CD14-positive monocyte (primary cell): ENCODE measurements around the gene AP2A1. TPM values are rescaled to one million over a fixed set of nuclear protein-coding genes. Genes with fewer than 3 reads are reported as not detected.

ENCODE experiments used
- DNase-seq, 3 donors: peaks; one replicate each; pipeline ENCODE4 v3.0.0-alpha.2; 2011 to 2022
- H2AFZ ChIP-seq: 2 replicates; pipeline ENCODE4 v1.6.0; 2012; ENCODE audit warnings: mild to moderate bottlenecking, low read depth, low read length, inconsistent platforms; ENCODE audit not compliant: insufficient read depth, poor library complexity, severe bottlenecking
- H3K27ac ChIP-seq, 2 donors: 1 replicate in 1 of 2; 2 replicates in 1 of 2; pipeline ENCODE4 v1.5.1; 2012 to 2013; ENCODE audit warnings: low read length in 2 of 2, control low read depth in 1 of 2, inconsistent platforms in 1 of 2, low read depth in 1 of 2, mild to moderate bottlenecking in 1 of 2
- H3K27me3 ChIP-seq, 2 donors: one replicate each; pipeline versions ENCODE4 v1.6.0 to v1.6.1; 2011 to 2013; ENCODE audit warnings: low read length in 2 of 2; ENCODE audit not compliant: control insufficient read depth in 2 of 2, insufficient read depth in 2 of 2
- H3K36me3 ChIP-seq, 2 donors: replicated peaks in 1 of 2; 1 replicate in 1 of 2; 2 replicates in 1 of 2; pipeline versions ENCODE4 v1.5.1 to v1.6.1; 2012 to 2013; ENCODE audit warnings: low read length in 2 of 2, control low read depth in 1 of 2, inconsistent platforms in 1 of 2, mild to moderate bottlenecking in 1 of 2; ENCODE audit not compliant: insufficient read depth in 2 of 2, control insufficient read depth in 1 of 2
- H3K4me1 ChIP-seq, 2 donors: 1 replicate in 1 of 2; 2 replicates in 1 of 2; pipeline versions ENCODE4 v1.5.1 to v1.6.1; 2012 to 2013; ENCODE audit warnings: low read length in 2 of 2, control low read depth in 1 of 2, inconsistent platforms in 1 of 2, mild to moderate bottlenecking in 1 of 2, moderate library complexity in 1 of 2; ENCODE audit not compliant: insufficient read depth in 2 of 2, control insufficient read depth in 1 of 2
- H3K4me2 ChIP-seq: replicated peaks from 2 replicates; pipeline ENCODE3; 2012; ENCODE audit warnings: low read length, moderate library complexity, mild to moderate bottlenecking; ENCODE audit not compliant: poor library complexity, severe bottlenecking; ENCODE audit errors: extremely low read depth
- H3K4me3 ChIP-seq, 3 experiments: fragments of 200-600 bp in 1 of 3; sonication (generic) in 1 of 3; replicated peaks in 1 of 3; 1 replicate in 2 of 3; 2 replicates in 1 of 3; pipeline ENCODE4 v1.5.1; 2011 to 2013; ENCODE audit warnings: low read length in 3 of 3, mild to moderate bottlenecking in 3 of 3, control low read depth in 2 of 3, low read depth in 2 of 3, inconsistent platforms in 1 of 3, moderate library complexity in 1 of 3
- H3K79me2 ChIP-seq: 2 replicates; pipeline ENCODE4 v1.6.0; 2012; ENCODE audit warnings: mild to moderate bottlenecking, control low read depth, inconsistent platforms, low read length, moderate library complexity; ENCODE audit not compliant: insufficient read depth
- H3K9ac ChIP-seq: 2 replicates; pipeline ENCODE4 v1.6.0; 2017; ENCODE audit warnings: low read length, mild to moderate bottlenecking; ENCODE audit not compliant: insufficient read depth, poor library complexity, severe bottlenecking
- H3K9me3 ChIP-seq, 2 donors: replicated peaks in 1 of 2; 1 replicate in 1 of 2; 2 replicates in 1 of 2; pipeline versions ENCODE4 v1.5.1 to v1.6.1; 2012 to 2013; ENCODE audit warnings: low read length in 2 of 2, control low read depth in 1 of 2; ENCODE audit not compliant: control insufficient read depth in 1 of 2, insufficient read depth in 1 of 2
- H4K20me1 ChIP-seq: 2 replicates; pipeline ENCODE4 v1.6.0; 2012; ENCODE audit warnings: mild to moderate bottlenecking, low read length, control low read depth, moderate library complexity; ENCODE audit not compliant: insufficient read depth
- H3K27ac Mint-ChIP-seq, 7 donors: one replicate each; pipeline ENCODE4 v1.8.0; 2020; ENCODE audit warnings: mild to moderate bottlenecking in 7 of 7, mixed read lengths in 7 of 7, moderate library complexity in 6 of 7, inconsistent platforms in 2 of 7
- H3K27me3 Mint-ChIP-seq, 3 donors: one replicate each; pipeline ENCODE4 v1.8.0; 2021 to 2022; ENCODE audit warnings: low read depth in 3 of 3, mild to moderate bottlenecking in 3 of 3, mixed read lengths in 3 of 3, moderate library complexity in 3 of 3, inconsistent platforms in 1 of 3
- H3K36me3 Mint-ChIP-seq, 2 donors: one replicate each; pipeline ENCODE4 v1.8.0; 2020; ENCODE audit warnings: mixed read lengths in 2 of 2, inconsistent platforms in 1 of 2, mild to moderate bottlenecking in 1 of 2
- H3K4me1 Mint-ChIP-seq: one replicate; pipeline ENCODE4 v1.8.0; 2020; ENCODE audit warnings: mild to moderate bottlenecking, mixed read lengths
- H3K4me3 Mint-ChIP-seq, 2 donors: one replicate each; pipeline ENCODE4 v1.8.0; 2020; ENCODE audit warnings: mild to moderate bottlenecking in 2 of 2, mixed read lengths in 2 of 2, moderate library complexity in 1 of 2
- H3K9me3 Mint-ChIP-seq, 7 donors: one replicate each; pipeline ENCODE4 v1.8.0; 2020 to 2022; ENCODE audit warnings: mixed read lengths in 7 of 7, mild to moderate bottlenecking in 6 of 7, moderate library complexity in 6 of 7, inconsistent platforms in 2 of 7
- CTCF ChIP-seq: fragments of 200-600 bp; IDR thresholded peaks from one replicate; pipeline ENCODE4 v1.8.0; 2022; ENCODE audit warnings: antibody characterized with exemption, mild to moderate bottlenecking
- WGBS: methylation state at CpG from one replicate; pipeline ENCODE4 v1.1.5; 2013; ENCODE audit warnings: missing lambda C conversion rate; ENCODE audit not compliant: insufficient coverage; 5-methylcytosine and 5-hydroxymethylcytosine counted together
- intact Hi-C, 2 donors: fragments of 100-400 bp; cut with micrococcal nuclease; formaldehyde crosslinking; loops; one replicate each; pipeline versions ENCODE4 v1.15.0 to v1.15.1; 2023
- polyA plus RNA-seq, 3 donors: library from polyadenylated mRNA; depleted of rRNA in 1 of 3; unstranded in 2 of 3; stranded (reverse) in 1 of 3; fragments of 300-500 nt in 2 of 3; fragments of >200 nt in 1 of 3; fragmentation: Illumina TruSeq in 2 of 3; gene quantifications; 1 replicate in 2 of 3; 2 replicates in 1 of 3; pipeline ENCODE4 v1.2.3, GENCODE V29; 2012 to 2021

AP2A1 gene
- polyA plus RNA-seq, 3 donors, result 12.1 to 117 (median 15.1) TPM

- no peak overlapping the region for H3K4me2 ChIP-seq
- peak overlapping the region in 1 of 2 donors; percentile 3 for H3K27ac ChIP-seq
- peaks cover 65% of the 10 kb centered on the region for H4K20me1 ChIP-seq
- H3K79me2 ChIP-seq, result no peaks in the 10 kb centered on the region
- H3K9me3 ChIP-seq, result no peaks in the 10 kb centered on the region
- peaks cover 77 to 89% of the 10 kb centered on the region in 2 donors for H3K36me3 Mint-ChIP-seq
- peaks cover 83 to 97% of the 10 kb centered on the region in 2 donors for H3K36me3 ChIP-seq
- no peak overlapping the region for H2AFZ ChIP-seq
- H3K27ac Mint-ChIP-seq, result peak overlapping the region in 2 of 7 donors; percentile 13 to 73
- no peak for DNase-seq
- H3K4me3 ChIP-seq, result no peak overlapping the region
- TF ChIP-seq CTCF, result no peak
- H3K27me3 Mint-ChIP-seq, result peaks cover 0 to 2% (median 0%) of the 10 kb centered on the region in 3 donors
- 91% methylated on average over 24 of the region's 38 CpGs for WGBS
- H3K27me3 ChIP-seq, result no peaks in the 10 kb centered on the region
- intact Hi-C loops, result no loop called here
- H3K4me3 Mint-ChIP-seq, result no peak overlapping the region
- H3K9ac ChIP-seq, result no peak overlapping the region
- H3K9me3 Mint-ChIP-seq, result no peaks in the 10 kb centered on the region
- H3K4me1 ChIP-seq, result peaks cover 2 to 7% of the 10 kb centered on the region in 2 donors
- peaks cover 5% of the 10 kb centered on the region for H3K4me1 Mint-ChIP-seq
These were observed 35.3 kb downstream of the AP2A1 start for GRCh38 chr19:49801966-49802661.

GRCh38 chr19:49802836-49803528 lies 36.2 kb downstream of the AP2A1 start:
- Mint-ChIP-seq H3K27ac (peak overlapping the region in 3 of 7 donors; percentile 5 to 76 (median 42)), H3K9me3 (no peaks in the 10 kb centered on the region), H3K27me3 (peaks cover 0 to 2% (median 0%) of the 10 kb centered on the region in 3 donors), H3K4me3 (no peak overlapping the region), H3K4me1 (peaks cover 14% of the 10 kb centered on the region), H3K36me3 (peaks cover 71 to 82% of the 10 kb centered on the region in 2 donors)
- Histone ChIP-seq H3K27ac (no peak overlapping the region), H3K4me1 (peaks cover 11 to 16% of the 10 kb centered on the region in 2 donors), H3K36me3 (peaks cover 75 to 90% of the 10 kb centered on the region in 2 donors), H3K9ac (no peak overlapping the region), H3K4me3 (no peak overlapping the region), H3K27me3 (no peaks in the 10 kb centered on the region), H3K79me2 (no peaks in the 10 kb centered on the region), H3K4me2 (no peak overlapping the region), H2AFZ (no peak overlapping the region), H4K20me1 (peaks cover 69% of the 10 kb centered on the region), H3K9me3 (no peaks in the 10 kb centered on the region)
- DNase-seq, result no peak
- intact Hi-C loops, result no loop called here
- WGBS, result 97% methylated on average over 9 of the region's 24 CpGs
- no peak for TF ChIP-seq CTCF
